H9 (cell line): ENCODE results near the gene PARD3. TPM values are rescaled to one million over a fixed set of nuclear protein-coding genes. Genes with fewer than 3 reads are reported as not detected.

Source experiments
- DNase-seq: peaks from one replicate; pipeline ENCODE4 v3.0.0-alpha.2; 2017
- H2AFZ ChIP-seq: one replicate; pipeline ENCODE4 v1.6.1; 2013; ENCODE audit warnings: mild to moderate bottlenecking, low read length, control low read depth, moderate library complexity
- H2AK5ac ChIP-seq: 2 replicates; pipeline ENCODE4 v1.6.1; 2013; ENCODE audit warnings: low read length, control low read depth, mixed read lengths; ENCODE audit not compliant: insufficient read length
- H2BK120ac ChIP-seq: one replicate; pipeline ENCODE4 v1.6.1; 2013; ENCODE audit warnings: low read depth, mild to moderate bottlenecking, low read length, control low read depth, inconsistent platforms; ENCODE audit not compliant: poor library complexity, severe bottlenecking
- H2BK12ac ChIP-seq: 2 replicates; pipeline ENCODE4 v1.6.1; 2013; ENCODE audit warnings: low read length, control low read depth, mixed read lengths, low read depth; ENCODE audit not compliant: insufficient read length
- H2BK15ac ChIP-seq: 2 replicates; pipeline ENCODE4 v1.6.1; 2013; ENCODE audit warnings: low read depth, low read length, control low read depth
- H2BK20ac ChIP-seq: one replicate; pipeline ENCODE4 v1.6.1; 2013; ENCODE audit warnings: low read depth, mild to moderate bottlenecking, low read length, control low read depth, inconsistent platforms; ENCODE audit not compliant: poor library complexity, severe bottlenecking
- H2BK5ac ChIP-seq: 2 replicates; pipeline ENCODE4 v1.6.1; 2013; ENCODE audit warnings: low read length, control low read depth, mixed read lengths; ENCODE audit not compliant: insufficient read length
- H3K14ac ChIP-seq: 2 replicates; pipeline ENCODE4 v1.6.1; 2013; ENCODE audit warnings: low read length, control low read depth; ENCODE audit not compliant: insufficient read depth
- H3K18ac ChIP-seq: 2 replicates; pipeline ENCODE4 v1.6.1; 2013; ENCODE audit warnings: low read depth, mild to moderate bottlenecking, mixed read lengths, low read length, control low read depth; ENCODE audit not compliant: insufficient read length
- H3K23ac ChIP-seq: 2 replicates; pipeline ENCODE4 v1.6.1; 2013; ENCODE audit warnings: low read length, control low read depth, mixed read lengths, low read depth; ENCODE audit not compliant: insufficient read length
- H3K23me2 ChIP-seq: 2 replicates; pipeline ENCODE4 v1.6.1; 2013; ENCODE audit warnings: low read depth, mild to moderate bottlenecking, mixed read lengths, low read length, control low read depth; ENCODE audit not compliant: insufficient read length, poor library complexity, severe bottlenecking
- H3K27ac ChIP-seq: 2 replicates; pipeline ENCODE4 v1.5.1; 2013; ENCODE audit warnings: low read length, control low read depth, mixed read lengths, low read depth; ENCODE audit not compliant: insufficient read length
- H3K27me3 ChIP-seq: 2 replicates; pipeline ENCODE4 v1.6.1; 2013; ENCODE audit warnings: low read length, control low read depth, inconsistent platforms; ENCODE audit not compliant: insufficient read depth
- H3K4ac ChIP-seq: 2 replicates; pipeline ENCODE4 v1.6.1; 2013; ENCODE audit warnings: low read depth, mild to moderate bottlenecking, control low read depth, inconsistent platforms, low read length, moderate library complexity
- H3K4me1 ChIP-seq: 2 replicates; pipeline ENCODE4 v1.6.1; 2013; ENCODE audit warnings: low read length, control low read depth, inconsistent platforms; ENCODE audit not compliant: insufficient read depth
- H3K4me2 ChIP-seq: 2 replicates; pipeline ENCODE4 v1.6.1; 2013; ENCODE audit warnings: low read length, control low read depth, mixed read lengths; ENCODE audit not compliant: insufficient read length, insufficient read depth
- H3K56ac ChIP-seq: 2 replicates; pipeline ENCODE4 v1.6.1; 2013; ENCODE audit warnings: low read depth, mild to moderate bottlenecking, mixed read lengths, low read length, control low read depth; ENCODE audit not compliant: insufficient read length
- H3K79me1 ChIP-seq: 2 replicates; pipeline ENCODE4 v1.6.1; 2013; ENCODE audit warnings: low read depth, mild to moderate bottlenecking, moderate library complexity, low read length, control low read depth, inconsistent platforms; ENCODE audit not compliant: insufficient read depth, poor library complexity, severe bottlenecking
- H3K79me2 ChIP-seq: 2 replicates; pipeline ENCODE4 v1.6.1; 2013; ENCODE audit warnings: low read length, control low read depth, inconsistent platforms; ENCODE audit not compliant: insufficient read depth
- H3K9ac ChIP-seq: 2 replicates; pipeline ENCODE4 v1.6.1; 2013; ENCODE audit warnings: low read length, control low read depth, mixed read lengths; ENCODE audit not compliant: insufficient read length; ENCODE audit errors: extremely low read depth
- H3K9me3 ChIP-seq: one replicate; pipeline ENCODE4 v1.6.1; 2013; ENCODE audit warnings: low read depth, low read length, inconsistent platforms; ENCODE audit not compliant: control insufficient read depth
- H3T11ph ChIP-seq: one replicate; pipeline ENCODE4 v1.6.1; 2013; ENCODE audit warnings: mild to moderate bottlenecking, low read length, control low read depth, inconsistent platforms
- H4K20me1 ChIP-seq: one replicate; pipeline ENCODE4 v1.6.1; 2013; ENCODE audit not compliant: control insufficient read depth, insufficient read length, insufficient read depth
- H4K5ac ChIP-seq: 2 replicates; pipeline ENCODE4 v1.6.1; 2013; ENCODE audit warnings: low read depth, mild to moderate bottlenecking, mixed read lengths, low read length, control low read depth; ENCODE audit not compliant: insufficient read length
- H4K8ac ChIP-seq: replicated peaks from 2 replicates; pipeline ENCODE4 v1.6.1; 2013; ENCODE audit warnings: low read length, control low read depth, mixed read lengths, low read depth; ENCODE audit not compliant: insufficient read length
- H4K91ac ChIP-seq: 2 replicates; pipeline ENCODE4 v1.6.1; 2013; ENCODE audit warnings: low read depth, mild to moderate bottlenecking, moderate library complexity, mixed read lengths, low read length, control low read depth; ENCODE audit not compliant: insufficient read length
- H3K27ac Mint-ChIP-seq, 3 experiments: 2 replicates in 2 of 3; 3 replicates in 1 of 3; pipeline ENCODE4 v1.8.0; 2020 to 2021; ENCODE audit warnings: mixed read lengths in 3 of 3, mild to moderate bottlenecking in 1 of 3, moderate library complexity in 1 of 3
- H3K27me3 Mint-ChIP-seq: 2 replicates; pipeline ENCODE4 v1.8.0; 2021; ENCODE audit warnings: low read depth, mild to moderate bottlenecking, moderate library complexity, mixed read lengths
- H3K36me3 Mint-ChIP-seq, 3 experiments: 2 replicates in 2 of 3; 3 replicates in 1 of 3; pipeline ENCODE4 v1.8.0; 2020 to 2021; ENCODE audit warnings: low read depth in 3 of 3, mixed read lengths in 3 of 3; ENCODE audit not compliant: insufficient read depth in 1 of 3
- H3K4me1 Mint-ChIP-seq, 2 experiments: 2 replicates each; pipeline ENCODE4 v1.8.0; 2020; ENCODE audit warnings: mixed read lengths in 2 of 2
- H3K4me3 Mint-ChIP-seq, 2 experiments: 2 replicates in 1 of 2; 3 replicates in 1 of 2; pipeline ENCODE4 v1.8.0; 2020 to 2021; ENCODE audit warnings: mild to moderate bottlenecking in 2 of 2, mixed read lengths in 2 of 2, moderate library complexity in 1 of 2
- H3K9me3 Mint-ChIP-seq, 2 experiments: 2 replicates in 1 of 2; 3 replicates in 1 of 2; pipeline ENCODE4 v1.8.0; 2020; ENCODE audit warnings: mild to moderate bottlenecking in 2 of 2, mixed read lengths in 2 of 2, moderate library complexity in 1 of 2
- WGBS: extraction: QIAGEN DNeasy Blood & Tissue Kit; methylation state at CpG from one replicate; pipeline ENCODE4 v1.1.7; 2013; ENCODE audit warnings: missing lambda C conversion rate, low lambda C conversion rate, mixed read lengths; ENCODE audit not compliant: insufficient read length; ENCODE audit errors: extremely low coverage; 5-methylcytosine and 5-hydroxymethylcytosine counted together
- total RNA-seq: library from RNA; stranded (reverse); gene quantifications from 2 replicates; pipeline ENCODE4 v1.2.1, GENCODE V29; 2021
- TF ChIP-seq, protein P1 (sequence below): fragments of 200-600 bp; sonication (generic); conservative IDR thresholded peaks from 3 replicates; pipeline ENCODE4 v1.8.0; 2021; ENCODE audit warnings: antibody characterized with exemption, mild to moderate bottlenecking

The PARD3 gene
- total RNA-seq, 1 experiment from 2014 or later, result 44.7 TPM

DNA sequence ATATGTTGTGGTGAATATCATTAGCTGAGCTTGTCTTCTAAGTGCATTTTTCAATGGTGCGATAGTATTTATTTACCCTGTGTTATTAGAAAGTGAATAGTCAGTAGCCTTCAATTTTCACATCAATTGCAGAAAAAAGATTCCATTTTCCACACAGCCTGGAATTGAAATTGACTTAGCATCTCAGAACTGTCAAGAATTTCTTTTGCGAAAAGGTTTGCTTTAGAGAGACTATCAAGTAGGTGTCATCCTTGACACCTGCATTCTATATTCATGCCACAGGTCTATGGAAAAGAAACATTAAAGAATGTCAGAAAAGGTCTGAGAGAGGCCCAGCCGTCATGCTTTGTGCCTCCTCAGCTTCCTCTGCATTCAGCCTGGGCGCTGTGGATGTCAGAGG lies 504.9 kb downstream of the PARD3 start:
- H3K4me2 ChIP-seq, result no peak overlapping the region
- H3K27ac Mint-ChIP-seq, result no peak overlapping the region
- no CpG with 5 or more reads among the region's 4 CpGs for WGBS

More for the DNA sequence above, 504.9 kb downstream of the PARD3 start:
- Histone ChIP-seq H2BK120ac (no peak overlapping the region), H2BK12ac (no peak overlapping the region), H3K23me2 (no peaks in the 10 kb centered on the region), H4K20me1 (no peaks in the 10 kb centered on the region), H4K5ac (no peak overlapping the region), H3K79me2 (no peaks in the 10 kb centered on the region), H3K14ac (no peak overlapping the region), H2BK20ac (no peak overlapping the region), H3K4ac (no peak overlapping the region), H2AK5ac (no peak overlapping the region), H3K18ac (no peak overlapping the region), H3K79me1 (no peaks in the 10 kb centered on the region), H3K27me3 (no peaks in the 10 kb centered on the region), H3K23ac (no peak overlapping the region), H4K8ac (no peak overlapping the region), H2AFZ (no peak overlapping the region), H3K9me3 (no peaks in the 10 kb centered on the region), H3T11ph (no peak overlapping the region), H3K4me1 (no peaks in the 10 kb centered on the region), H2BK5ac (no peak overlapping the region), H3K9ac (no peak overlapping the region), H3K56ac (no peak overlapping the region), H4K91ac (no peak overlapping the region), H3K27ac (no peak overlapping the region), H2BK15ac (no peak overlapping the region)
- H3K4me1 Mint-ChIP-seq, result peaks cover 3 to 6% of the 10 kb centered on the region in 2 experiments
- no peak for DNase-seq
- H3K27me3 Mint-ChIP-seq, result no peaks in the 10 kb centered on the region
- H3K9me3 Mint-ChIP-seq, result no peaks in the 10 kb centered on the region
- no peak overlapping the region for H3K4me3 Mint-ChIP-seq
- TF ChIP-seq, protein P1, sequence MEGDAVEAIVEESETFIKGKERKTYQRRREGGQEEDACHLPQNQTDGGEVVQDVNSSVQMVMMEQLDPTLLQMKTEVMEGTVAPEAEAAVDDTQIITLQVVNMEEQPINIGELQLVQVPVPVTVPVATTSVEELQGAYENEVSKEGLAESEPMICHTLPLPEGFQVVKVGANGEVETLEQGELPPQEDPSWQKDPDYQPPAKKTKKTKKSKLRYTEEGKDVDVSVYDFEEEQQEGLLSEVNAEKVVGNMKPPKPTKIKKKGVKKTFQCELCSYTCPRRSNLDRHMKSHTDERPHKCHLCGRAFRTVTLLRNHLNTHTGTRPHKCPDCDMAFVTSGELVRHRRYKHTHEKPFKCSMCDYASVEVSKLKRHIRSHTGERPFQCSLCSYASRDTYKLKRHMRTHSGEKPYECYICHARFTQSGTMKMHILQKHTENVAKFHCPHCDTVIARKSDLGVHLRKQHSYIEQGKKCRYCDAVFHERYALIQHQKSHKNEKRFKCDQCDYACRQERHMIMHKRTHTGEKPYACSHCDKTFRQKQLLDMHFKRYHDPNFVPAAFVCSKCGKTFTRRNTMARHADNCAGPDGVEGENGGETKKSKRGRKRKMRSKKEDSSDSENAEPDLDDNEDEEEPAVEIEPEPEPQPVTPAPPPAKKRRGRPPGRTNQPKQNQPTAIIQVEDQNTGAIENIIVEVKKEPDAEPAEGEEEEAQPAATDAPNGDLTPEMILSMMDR, result no peak
- H3K36me3 Mint-ChIP-seq, result peaks cover 0 to 4% (median 2%) of the 10 kb centered on the region in 3 experiments; a peak in 3 of 7 replicates
